Ovary (tissue), 3 donors: ENCODE data around the gene RAET1L.

Source experiments
- EP300 ChIP-seq: sonication (generic); formaldehyde crosslinking; IDR thresholded peaks from one replicate; pipeline ENCODE4 v1.6.1; 2017; ENCODE audit warnings: antibody characterized with exemption
- TF ChIP-seq, protein P1 (sequence below), 3 donors: fragments of 450-650 bp in 2 of 3; fragments of 200-600 bp in 1 of 3; IDR thresholded peaks; one replicate each; pipeline versions ENCODE4 v1.5.1 to v1.8.0; 2016 to 2022; ENCODE audit warnings: antibody characterized with exemption in 3 of 3, mild to moderate bottlenecking in 1 of 3
- donor health status: DM: no; HTN: no; CAD: no.

DNA sequence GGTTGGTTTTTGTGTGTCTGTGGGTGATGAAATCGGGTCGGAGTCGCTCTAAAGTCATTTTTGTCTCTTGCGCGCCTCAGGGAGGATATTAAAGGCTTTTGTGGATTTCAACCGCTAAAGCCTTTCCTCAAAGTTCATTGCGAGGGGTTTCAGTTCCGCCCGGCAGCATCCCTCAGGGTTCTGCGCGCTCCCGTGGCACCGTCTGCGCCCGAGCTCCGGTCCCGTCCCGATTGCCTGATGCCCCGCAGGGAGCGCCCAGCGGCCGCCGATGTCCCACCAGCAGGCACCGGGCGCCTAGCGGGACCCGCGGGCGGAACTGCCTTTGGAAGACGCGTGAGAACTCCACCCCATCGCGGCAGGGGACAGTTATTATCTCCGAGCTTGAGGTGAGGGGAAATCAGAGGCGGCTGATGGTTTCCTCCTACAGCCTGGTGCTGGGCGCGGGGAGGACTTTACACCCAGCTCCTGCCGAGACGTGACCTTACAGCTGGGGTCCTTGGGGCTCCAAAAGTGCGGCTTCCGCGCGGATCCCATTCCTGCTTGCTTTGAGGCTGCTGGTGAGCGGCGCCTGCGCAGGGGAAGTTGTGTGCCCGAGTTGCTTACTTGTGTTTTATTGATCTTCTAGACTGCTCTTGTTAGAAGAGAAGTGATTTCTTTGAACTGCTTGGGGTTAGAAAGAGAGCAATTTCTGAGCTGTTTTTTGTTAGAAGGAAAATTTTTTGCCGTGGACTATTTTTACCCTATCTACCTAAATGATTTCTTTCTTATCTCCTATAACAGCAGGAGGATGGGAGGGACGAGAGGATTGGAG lies 34.5 kb downstream of the RAET1L start:
- TF ChIP-seq, protein P1, sequence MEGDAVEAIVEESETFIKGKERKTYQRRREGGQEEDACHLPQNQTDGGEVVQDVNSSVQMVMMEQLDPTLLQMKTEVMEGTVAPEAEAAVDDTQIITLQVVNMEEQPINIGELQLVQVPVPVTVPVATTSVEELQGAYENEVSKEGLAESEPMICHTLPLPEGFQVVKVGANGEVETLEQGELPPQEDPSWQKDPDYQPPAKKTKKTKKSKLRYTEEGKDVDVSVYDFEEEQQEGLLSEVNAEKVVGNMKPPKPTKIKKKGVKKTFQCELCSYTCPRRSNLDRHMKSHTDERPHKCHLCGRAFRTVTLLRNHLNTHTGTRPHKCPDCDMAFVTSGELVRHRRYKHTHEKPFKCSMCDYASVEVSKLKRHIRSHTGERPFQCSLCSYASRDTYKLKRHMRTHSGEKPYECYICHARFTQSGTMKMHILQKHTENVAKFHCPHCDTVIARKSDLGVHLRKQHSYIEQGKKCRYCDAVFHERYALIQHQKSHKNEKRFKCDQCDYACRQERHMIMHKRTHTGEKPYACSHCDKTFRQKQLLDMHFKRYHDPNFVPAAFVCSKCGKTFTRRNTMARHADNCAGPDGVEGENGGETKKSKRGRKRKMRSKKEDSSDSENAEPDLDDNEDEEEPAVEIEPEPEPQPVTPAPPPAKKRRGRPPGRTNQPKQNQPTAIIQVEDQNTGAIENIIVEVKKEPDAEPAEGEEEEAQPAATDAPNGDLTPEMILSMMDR (IDR thresholded peaks at IDR 0.05), result no peak
- no peak for TF ChIP-seq EP300
